Fibroblast of skin of left biceps (primary cell): ENCODE measurements around the gene SNX13.
A peak's percentile ranks its signal among the peaks of the same experiment; 100 is the strongest.

Experiments used
- DNase-seq, 2 experiments: peaks; one replicate each; pipeline ENCODE4 v3.0.0-alpha.2; 2013; ENCODE audit warnings: low read depth in 2 of 2

Gene SNX13

GRCh38 chr7:17774716-17775288 is 165.5 kb downstream of the SNX13 start:
- no peak for DNase-seq

DNA sequence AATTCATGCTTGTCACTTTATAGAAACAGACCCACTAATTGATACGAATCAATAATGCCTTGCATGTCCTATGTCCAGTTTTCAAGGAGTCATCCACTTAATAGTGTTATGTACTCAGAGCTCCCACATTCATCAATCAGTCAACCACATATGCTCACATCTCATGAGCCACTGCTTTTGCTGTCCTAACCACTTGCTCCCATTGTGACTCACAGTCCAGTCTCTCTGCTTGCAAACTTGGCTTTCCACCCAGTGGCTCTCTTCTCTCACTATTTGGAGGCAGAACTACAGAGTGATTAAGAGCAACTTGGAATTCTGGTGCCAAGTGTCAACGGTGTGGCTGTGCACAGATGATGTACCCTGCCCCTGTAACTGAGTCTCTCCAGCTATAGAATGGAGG is 166.0 kb downstream of the SNX13 start:
- peak; percentile 12 to 13 for DNase-seq

- DNase-seq: peak; percentile 37 to 39
Observed at GRCh38 chr7:17773289-17773626, 167.0 kb downstream of the SNX13 start.

- DNase-seq: no peak
Observed at GRCh38 chr7:17772581-17773288, 167.6 kb downstream of the SNX13 start.

GRCh38 chr7:17771901-17772408 is 168.3 kb downstream of the SNX13 start:
- DNase-seq: no peak

- no peak for DNase-seq
Observed at GRCh38 chr7:17770710-17771375, 169.5 kb downstream of the SNX13 start.

GRCh38 chr7:17769918-17770317 is 170.4 kb downstream of the SNX13 start:
- peak; percentile 26 to 28 for DNase-seq

GRCh38 chr7:17758008-17758407 is 182.3 kb downstream of the SNX13 start:
- no peak for DNase-seq

DNA sequence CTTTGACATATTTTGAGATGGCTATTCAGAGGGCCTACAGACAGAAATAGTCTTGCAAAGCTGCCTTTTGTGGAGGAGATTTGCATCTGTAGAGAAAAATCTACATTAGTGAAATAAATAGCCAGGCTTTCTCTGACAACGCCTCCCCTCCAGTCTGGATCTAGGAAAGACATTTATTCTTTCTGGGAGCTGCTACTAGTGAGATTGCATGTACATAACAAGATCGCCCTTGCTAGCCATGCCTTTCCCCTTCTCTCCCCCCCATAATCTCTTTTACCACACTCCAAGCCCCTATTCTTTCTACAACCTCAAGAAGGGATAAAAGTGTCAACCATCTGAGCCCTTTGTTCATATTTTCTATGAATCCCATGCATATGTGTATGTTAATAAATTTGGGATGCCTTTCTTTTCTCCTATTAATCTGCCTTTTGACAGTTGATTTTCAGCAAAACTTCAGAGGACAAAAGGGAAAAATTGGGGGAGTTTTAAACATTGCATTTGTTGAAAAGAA is 194.2 kb downstream of the SNX13 start:
- no peak for DNase-seq

GRCh38 chr7:17745610-17746009 is 194.7 kb downstream of the SNX13 start:
- DNase-seq: no peak

- no peak for DNase-seq
Observed at GRCh38 chr7:17743316-17743715, 197.0 kb downstream of the SNX13 start.

GRCh38 chr7:17741426-17741825 is 198.9 kb downstream of the SNX13 start:
- no peak for DNase-seq
